Measurements from ENCODE around the gene PRDM16.

GRCh38 chr1:3093898-3094626 is 25.1 kb downstream of the PRDM16 start:
- TF ChIP-seq CTCF (IDR thresholded peaks at IDR 0.05) (no peak), POLR2A (IDR thresholded peaks at IDR 0.05) (no peak)
